HG03066 (cell line): ENCODE results near the gene TIMM29.

ENCODE experiments used
- ATAC-seq: cut with Tn5 transposase; IDR thresholded peaks from one replicate; pipeline ENCODE4 v1.9.1; 2021; ENCODE audit warnings: low read depth; ENCODE audit not compliant: unreplicated experiment

TIMM29 gene

DNA sequence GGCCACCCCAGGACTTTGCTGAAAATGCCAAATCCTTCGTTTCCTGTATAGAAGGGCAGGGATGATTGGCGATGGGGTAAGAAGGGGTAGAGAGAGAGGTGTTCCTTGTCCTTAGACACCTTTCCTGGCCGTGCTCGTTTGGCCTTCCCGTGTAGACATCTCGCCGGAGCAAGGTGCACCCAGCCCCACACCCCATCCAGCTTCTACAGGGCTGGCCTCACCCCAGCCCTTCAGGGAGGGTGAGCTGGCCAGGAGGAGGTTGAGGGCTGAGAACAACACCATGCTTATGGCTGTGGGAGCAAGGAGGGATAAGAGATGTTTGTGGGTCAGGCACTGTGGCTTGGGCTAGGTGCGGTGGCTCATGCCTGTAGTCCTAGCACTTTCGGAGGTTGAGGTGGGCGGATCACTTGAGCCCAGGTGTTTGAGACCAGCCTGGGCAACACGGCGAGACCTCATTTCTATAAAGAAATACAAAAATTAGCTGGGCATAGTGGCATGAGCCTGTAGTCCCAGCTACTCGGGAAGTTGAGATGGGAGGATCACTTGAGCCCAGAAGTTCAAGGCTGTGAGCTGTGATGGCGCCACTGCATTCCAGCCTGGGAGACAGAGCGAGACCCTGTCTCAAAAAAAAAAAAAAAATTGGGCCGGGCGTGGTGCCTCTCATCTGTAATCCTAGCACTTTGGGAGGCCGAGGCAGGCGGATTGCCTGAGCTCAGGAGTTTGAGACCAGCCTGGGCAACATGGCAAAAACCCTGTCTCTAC lies 47.7 kb downstream of the TIMM29 start:
- ATAC-seq = no peak

DNA sequence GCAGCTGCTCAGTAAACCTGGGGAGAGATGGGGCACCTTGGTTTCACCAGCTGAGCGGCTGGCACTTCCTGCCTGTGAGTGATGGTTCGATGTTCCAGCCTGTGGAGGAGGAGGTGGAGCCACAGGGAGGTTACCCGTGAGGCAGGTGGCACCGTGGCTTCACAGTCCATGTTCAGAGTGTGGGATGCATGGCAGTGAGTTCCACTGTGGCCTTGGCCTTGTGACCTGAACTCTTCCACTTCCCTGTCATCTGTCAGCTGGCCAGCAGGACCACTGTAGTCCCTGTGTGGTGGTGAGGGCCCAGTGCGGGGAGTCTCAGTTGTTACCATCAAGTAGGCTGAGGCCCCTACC lies 49.1 kb downstream of the TIMM29 start:
- ATAC-seq = no peak
